Calu3 (cell line): ENCODE results near the gene GIPC3. TPM values are rescaled to one million over a fixed set of nuclear protein-coding genes. Genes with fewer than 3 reads are reported as not detected.

ENCODE experiments used
- BruUV-seq: library from RNA; stranded (reverse); fragments of 400-500 nt; replicated peaks from 2 replicates; lab custom pipeline; 2021; lab: Mats Ljungman, UMichigan
- CTCF ChIA-PET: fragments of 300-600 bp; sonication (Branson Sonifier 250); formaldehyde crosslinking; loops from one replicate; lab custom pipeline; 2022; ENCODE audit warnings: antibody characterized with exemption; lab: Charles Lee
- DNase-seq: peaks from one replicate; pipeline ENCODE4 v3.0.0; 2022
- H3K27ac Mint-ChIP-seq: one replicate; pipeline ENCODE4 v1.8.0; 2022; ENCODE audit warnings: mixed read lengths; ENCODE audit not compliant: unreplicated experiment
- H3K27me3 Mint-ChIP-seq: one replicate; pipeline ENCODE4 v1.8.0; 2022; ENCODE audit warnings: mixed read lengths; ENCODE audit not compliant: unreplicated experiment
- H3K36me3 Mint-ChIP-seq: one replicate; pipeline ENCODE4 v1.8.0; 2022; ENCODE audit warnings: mild to moderate bottlenecking, moderate library complexity, mixed read lengths; ENCODE audit not compliant: insufficient read depth, unreplicated experiment
- H3K4me1 Mint-ChIP-seq: one replicate; pipeline ENCODE4 v1.8.0; 2022; ENCODE audit warnings: mild to moderate bottlenecking, low read depth, mixed read lengths; ENCODE audit not compliant: unreplicated experiment
- H3K4me3 Mint-ChIP-seq: one replicate; pipeline ENCODE4 v1.8.0; 2022; ENCODE audit warnings: mild to moderate bottlenecking, low read depth, moderate library complexity, mixed read lengths; ENCODE audit not compliant: unreplicated experiment
- H3K9me3 Mint-ChIP-seq: one replicate; pipeline ENCODE4 v1.8.0; 2022; ENCODE audit warnings: low read depth, mixed read lengths; ENCODE audit not compliant: unreplicated experiment
- CTCF ChIP-seq: fragments of 200-600 bp; IDR thresholded peaks from one replicate; pipeline ENCODE4 v1.8.0; 2022; ENCODE audit warnings: antibody characterized with exemption; ENCODE audit not compliant: unreplicated experiment
- intact Hi-C: fragments of 100-400 bp; cut with micrococcal nuclease; formaldehyde crosslinking; loops from one replicate; pipeline ENCODE4 v1.10.0; 2022; ENCODE audit not compliant: unreplicated experiment
- total RNA-seq: library from RNA; stranded (reverse); gene quantifications from 2 replicates; pipeline ENCODE4 v1.2.3, GENCODE V29; 2022

Gene GIPC3
- total RNA-seq, 1 experiment from 2014 or later = not detected

- peaks cover 12% of the 10 kb centered on the region for H3K4me1 Mint-ChIP-seq
- no peaks in the 10 kb centered on the region for H3K27me3 Mint-ChIP-seq
- H3K9me3 Mint-ChIP-seq = no peaks in the 10 kb centered on the region
- H3K36me3 Mint-ChIP-seq = peaks cover 28% of the 10 kb centered on the region
- no TSS peak for BruUV-seq
- peak; percentile 75 for TF ChIP-seq CTCF
- H3K27ac Mint-ChIP-seq = no peak overlapping the region
- no peak overlapping the region for H3K4me3 Mint-ChIP-seq
- intact Hi-C loops = no loop called here
- CTCF ChIA-PET = interaction anchor here (0.6 to 1.1 kb wide), 6 partner anchors 8 to 260 kb away, joined by 3 to 6 read pairs (median 3); no protein-coding TSS in a partner anchor
- peak; percentile 80 for DNase-seq
Observed at GRCh38 chr19:3544742-3545668, 40.3 kb upstream of the GIPC3 start.

- Mint-ChIP-seq H3K27me3 (no peaks in the 10 kb centered on the region), H3K9me3 (no peaks in the 10 kb centered on the region), H3K4me1 (peaks cover 12% of the 10 kb centered on the region), H3K36me3 (peaks cover 25% of the 10 kb centered on the region), H3K4me3 (no peak overlapping the region), H3K27ac (no peak overlapping the region)
- DNase-seq = no peak
- no peak for TF ChIP-seq CTCF
- CTCF ChIA-PET = interaction anchor here (1.0 to 1.1 kb wide), 2 partner anchors 9 to 23 kb away, joined by 3 read pairs; no protein-coding TSS in a partner anchor
- intact Hi-C loops = no loop called here
- BruUV-seq = no TSS peak
Observed at GRCh38 chr19:3545669-3546034, 39.6 kb upstream of the GIPC3 start.

GRCh38 chr19:3546119-3546518, 39.2 kb upstream of the GIPC3 start:
- Mint-ChIP-seq H3K9me3 (no peaks in the 10 kb centered on the region), H3K27me3 (no peaks in the 10 kb centered on the region), H3K27ac (no peak overlapping the region), H3K4me1 (peaks cover 12% of the 10 kb centered on the region), H3K36me3 (peaks cover 30% of the 10 kb centered on the region), H3K4me3 (no peak overlapping the region)
- no peak for DNase-seq
- intact Hi-C loops = no loop called here
- CTCF ChIA-PET = no interaction called here
- TF ChIP-seq CTCF = no peak
- BruUV-seq = no TSS peak

GRCh38 chr19:3547301-3547731, 38.0 kb upstream of the GIPC3 start:
- DNase-seq = no peak
- no peak overlapping the region for H3K4me3 Mint-ChIP-seq
- no TSS peak for BruUV-seq
- peak; percentile 40 for TF ChIP-seq CTCF
- no peaks in the 10 kb centered on the region for H3K27me3 Mint-ChIP-seq
- H3K36me3 Mint-ChIP-seq = peaks cover 31% of the 10 kb centered on the region
- H3K4me1 Mint-ChIP-seq = peaks cover 12% of the 10 kb centered on the region
- no peaks in the 10 kb centered on the region for H3K9me3 Mint-ChIP-seq
- no peak overlapping the region for H3K27ac Mint-ChIP-seq
- intact Hi-C loops = no loop called here
- CTCF ChIA-PET = no interaction called here
